ENCODE measurements around the gene FAM120AOS.

FAM120AOS gene

GRCh38 chr9:93435386-93435785 is 18.0 kb downstream of the FAM120AOS start:
- no peak overlapping the region for H3K27ac ChIP-seq (ENCODE audit: low read length)
- H3K9me3 ChIP-seq (ENCODE audit: control insufficient read depth, low read depth, low read length): no peaks in the 10 kb centered on the region
- H3K4me1 ChIP-seq (ENCODE audit: control insufficient read depth, low read depth, low read length): no peaks in the 10 kb centered on the region
- no peaks in the 10 kb centered on the region for H3K36me3 ChIP-seq (ENCODE audit: control insufficient read depth, low read depth, low read length)
- H3K4me3 ChIP-seq (ENCODE audit: low read length): no peak overlapping the region
- H3K27me3 ChIP-seq (ENCODE audit: control insufficient read depth, insufficient read depth, low read length): no peaks in the 10 kb centered on the region
- no peak overlapping the region for H3K9ac ChIP-seq (ENCODE audit: low read length)

DNA sequence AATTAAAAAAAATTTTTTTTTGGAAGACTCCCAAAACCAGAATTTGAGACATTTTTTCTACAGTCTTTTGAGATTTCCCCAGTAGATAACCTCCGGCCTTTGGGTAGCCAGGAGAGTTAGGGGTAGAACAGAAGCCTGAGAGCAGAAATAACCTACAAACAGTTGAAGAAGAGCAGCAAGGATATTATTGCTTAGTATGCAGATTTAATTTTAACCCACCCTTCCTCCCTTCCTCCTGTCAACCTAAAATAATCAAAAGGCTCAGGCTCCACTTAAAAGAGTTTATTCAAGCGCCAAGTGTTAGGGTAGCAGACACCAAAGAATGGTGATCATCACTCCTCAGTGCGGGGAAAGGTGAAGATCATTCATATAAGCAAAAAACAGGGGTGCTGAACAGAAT is 19.3 kb downstream of the FAM120AOS start:
- Histone ChIP-seq H3K27me3 (ENCODE audit: control insufficient read depth, insufficient read depth, low read length) (no peaks in the 10 kb centered on the region), H3K4me1 (ENCODE audit: control insufficient read depth, low read depth, low read length) (no peaks in the 10 kb centered on the region), H3K9me3 (ENCODE audit: control insufficient read depth, low read depth, low read length) (no peaks in the 10 kb centered on the region), H3K4me3 (ENCODE audit: low read length) (no peak overlapping the region), H3K9ac (ENCODE audit: low read length) (no peak overlapping the region), H3K36me3 (ENCODE audit: control insufficient read depth, low read depth, low read length) (no peaks in the 10 kb centered on the region), H3K27ac (ENCODE audit: low read length) (no peak overlapping the region)

DNA sequence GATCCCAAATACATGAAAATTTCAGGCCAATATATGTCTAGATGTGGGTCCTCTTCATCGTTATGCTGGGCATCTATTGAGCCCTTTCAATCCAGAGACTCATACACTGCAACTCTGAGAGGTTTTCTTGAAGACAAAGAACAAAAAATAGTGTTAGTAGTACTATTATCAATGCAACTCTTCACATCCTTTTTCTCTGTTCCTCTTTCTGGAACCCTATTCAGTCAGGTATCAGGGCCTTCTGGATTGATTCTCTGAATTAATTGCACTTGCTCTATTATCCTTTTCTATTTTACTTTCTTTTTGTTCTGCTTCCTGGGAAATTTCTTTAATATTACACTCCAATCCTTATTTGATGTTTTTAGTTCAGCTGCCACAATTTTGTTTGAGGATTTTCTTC is 20.4 kb downstream of the FAM120AOS start:
- no peaks in the 10 kb centered on the region for H3K4me1 ChIP-seq (ENCODE audit: control insufficient read depth, low read depth, low read length)
- no peaks in the 10 kb centered on the region for H3K36me3 ChIP-seq (ENCODE audit: control insufficient read depth, low read depth, low read length)
- no peak overlapping the region for H3K9ac ChIP-seq (ENCODE audit: low read length)
- no peaks in the 10 kb centered on the region for H3K9me3 ChIP-seq (ENCODE audit: control insufficient read depth, low read depth, low read length)
- no peak overlapping the region for H3K4me3 ChIP-seq (ENCODE audit: low read length)
- H3K27ac ChIP-seq (ENCODE audit: low read length): no peak overlapping the region
- no peaks in the 10 kb centered on the region for H3K27me3 ChIP-seq (ENCODE audit: control insufficient read depth, insufficient read depth, low read length)

GRCh38 chr9:93431539-93432105 is 21.8 kb downstream of the FAM120AOS start:
- H3K27ac ChIP-seq (ENCODE audit: low read length): no peak overlapping the region
- H3K4me3 ChIP-seq (ENCODE audit: low read length): no peak overlapping the region

DNA sequence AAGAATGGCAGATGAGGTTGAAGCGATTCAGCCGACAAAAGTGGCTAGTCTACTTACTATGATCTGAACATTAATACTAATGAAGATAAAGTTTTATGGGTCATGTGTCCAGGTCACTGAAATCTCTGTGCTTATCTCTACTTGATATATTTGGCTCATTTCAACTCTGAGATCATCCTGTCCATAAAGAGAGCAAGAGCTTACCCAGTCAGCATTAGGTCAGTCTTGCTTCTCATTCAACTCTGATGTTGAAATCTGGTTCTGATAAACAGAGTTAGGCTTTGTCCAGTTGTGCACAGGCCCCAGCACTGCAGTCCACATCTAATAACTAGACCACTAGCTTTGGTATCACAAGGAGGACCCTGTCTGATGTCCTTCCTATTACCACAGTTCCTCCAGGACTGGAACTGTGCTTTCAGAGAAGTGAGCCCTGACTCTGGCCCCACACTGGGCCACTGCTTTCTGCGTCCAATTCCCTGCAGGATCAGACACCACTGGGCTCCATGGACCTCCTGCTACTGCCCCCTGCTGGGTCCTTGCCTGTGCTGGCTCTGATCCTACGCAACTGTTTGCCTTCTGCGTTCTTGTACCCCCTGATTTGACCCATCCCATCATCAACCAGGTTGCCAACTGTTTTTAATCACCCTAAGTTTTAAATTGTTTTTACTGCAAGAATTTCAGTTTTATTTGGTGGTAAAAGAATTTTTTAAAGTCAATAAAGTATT is 25.6 kb downstream of the FAM120AOS start:
- Histone ChIP-seq H3K27ac (ENCODE audit: low read length) (no peak overlapping the region), H3K4me1 (ENCODE audit: control insufficient read depth, low read depth, low read length) (no peaks in the 10 kb centered on the region), H3K36me3 (ENCODE audit: control insufficient read depth, low read depth, low read length) (no peaks in the 10 kb centered on the region), H3K4me3 (ENCODE audit: low read length) (no peak overlapping the region), H3K27me3 (ENCODE audit: control insufficient read depth, insufficient read depth, low read length) (no peaks in the 10 kb centered on the region), H3K9me3 (ENCODE audit: control insufficient read depth, low read depth, low read length) (no peaks in the 10 kb centered on the region), H3K9ac (ENCODE audit: low read length) (no peak overlapping the region)

More at GRCh38 chr9:93431539-93432105, 21.8 kb downstream of the FAM120AOS start:
- H3K4me1 ChIP-seq (ENCODE audit: control insufficient read depth, low read depth, low read length): no peaks in the 10 kb centered on the region
- H3K27me3 ChIP-seq (ENCODE audit: control insufficient read depth, insufficient read depth, low read length): no peaks in the 10 kb centered on the region
- H3K9me3 ChIP-seq (ENCODE audit: control insufficient read depth, low read depth, low read length): no peaks in the 10 kb centered on the region
- H3K9ac ChIP-seq (ENCODE audit: low read length): no peak overlapping the region
- no peaks in the 10 kb centered on the region for H3K36me3 ChIP-seq (ENCODE audit: control insufficient read depth, low read depth, low read length)

DNA sequence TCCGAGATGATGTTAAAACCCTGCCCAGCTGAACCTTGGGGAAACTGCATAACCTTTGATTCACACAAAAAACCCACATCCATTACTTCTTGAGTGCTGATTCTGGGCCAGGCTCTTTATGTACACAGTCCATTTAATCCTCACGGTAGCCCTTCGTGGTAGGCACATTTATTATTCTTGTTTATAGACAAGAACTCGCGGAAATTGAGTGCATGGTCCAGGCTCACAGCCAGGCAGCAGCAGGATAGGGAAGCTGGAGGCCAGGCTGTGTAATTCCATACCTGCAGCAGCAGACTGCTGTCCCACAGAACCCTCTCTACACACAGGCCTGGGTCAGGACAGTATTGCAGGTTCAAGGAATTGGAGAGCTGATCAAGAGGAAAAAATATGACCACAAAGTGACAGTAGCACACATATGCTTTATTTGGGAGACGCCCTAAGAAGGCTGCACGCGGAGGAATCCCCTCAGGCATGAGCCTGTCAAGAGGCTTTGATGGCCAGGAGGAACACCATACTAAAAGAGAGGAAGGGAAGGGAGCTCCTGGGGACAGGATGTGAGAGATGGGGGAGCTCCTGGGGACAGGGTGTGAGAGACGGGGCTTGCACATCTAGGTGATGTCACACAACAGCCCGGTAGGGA is 30.3 kb downstream of the FAM120AOS start:
- Histone ChIP-seq H3K4me3 (ENCODE audit: low read length) (no peak overlapping the region), H3K36me3 (ENCODE audit: control insufficient read depth, low read depth, low read length) (no peaks in the 10 kb centered on the region), H3K9me3 (ENCODE audit: control insufficient read depth, low read depth, low read length) (no peaks in the 10 kb centered on the region), H3K4me1 (ENCODE audit: control insufficient read depth, low read depth, low read length) (no peaks in the 10 kb centered on the region), H3K27me3 (ENCODE audit: control insufficient read depth, insufficient read depth, low read length) (no peaks in the 10 kb centered on the region), H3K9ac (ENCODE audit: low read length) (no peak overlapping the region), H3K27ac (ENCODE audit: low read length) (no peak overlapping the region)

DNA sequence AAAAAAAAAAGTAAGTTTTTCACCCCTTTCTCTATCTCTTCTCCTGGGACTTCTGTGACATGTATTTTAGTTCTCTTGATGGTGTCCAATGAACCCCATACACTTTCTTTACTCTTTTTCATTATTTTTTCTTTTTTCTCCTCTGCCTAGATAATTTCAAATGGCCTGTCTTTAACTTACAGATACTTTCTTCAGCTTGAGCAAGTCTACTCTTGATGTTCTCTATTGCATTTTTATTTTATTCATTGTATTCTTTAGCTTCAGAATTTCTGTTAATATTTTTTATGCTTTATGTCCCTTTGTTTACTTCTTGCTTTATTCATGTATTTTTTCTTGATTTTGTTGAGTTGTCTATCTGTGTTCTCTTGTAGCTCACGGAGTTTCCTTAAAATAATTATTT is 34.4 kb downstream of the FAM120AOS start:
- no peak overlapping the region for H3K27ac ChIP-seq (ENCODE audit: low read length)
- H3K4me3 ChIP-seq (ENCODE audit: low read length): no peak overlapping the region

GRCh38 chr9:93417538-93417937 is 35.8 kb downstream of the FAM120AOS start:
- Histone ChIP-seq H3K4me3 (ENCODE audit: low read length) (no peak overlapping the region), H3K36me3 (ENCODE audit: control insufficient read depth, low read depth, low read length) (no peaks in the 10 kb centered on the region), H3K9ac (ENCODE audit: low read length) (no peak overlapping the region), H3K27ac (ENCODE audit: low read length) (no peak overlapping the region), H3K9me3 (ENCODE audit: control insufficient read depth, low read depth, low read length) (no peaks in the 10 kb centered on the region), H3K27me3 (ENCODE audit: control insufficient read depth, insufficient read depth, low read length) (no peaks in the 10 kb centered on the region), H3K4me1 (ENCODE audit: control insufficient read depth, low read depth, low read length) (no peaks in the 10 kb centered on the region)

More for the DNA sequence above, 34.4 kb downstream of the FAM120AOS start:
- Histone ChIP-seq H3K36me3 (ENCODE audit: control insufficient read depth, low read depth, low read length) (no peaks in the 10 kb centered on the region), H3K4me1 (ENCODE audit: control insufficient read depth, low read depth, low read length) (no peaks in the 10 kb centered on the region), H3K9me3 (ENCODE audit: control insufficient read depth, low read depth, low read length) (no peaks in the 10 kb centered on the region), H3K27me3 (ENCODE audit: control insufficient read depth, insufficient read depth, low read length) (no peaks in the 10 kb centered on the region), H3K9ac (ENCODE audit: low read length) (no peak overlapping the region)

- Histone ChIP-seq H3K27me3 (ENCODE audit: control insufficient read depth, insufficient read depth, low read length) (no peaks in the 10 kb centered on the region), H3K9me3 (ENCODE audit: control insufficient read depth, low read depth, low read length) (no peaks in the 10 kb centered on the region), H3K36me3 (ENCODE audit: control insufficient read depth, low read depth, low read length) (no peaks in the 10 kb centered on the region), H3K9ac (ENCODE audit: low read length) (no peak overlapping the region), H3K4me1 (ENCODE audit: control insufficient read depth, low read depth, low read length) (no peaks in the 10 kb centered on the region), H3K27ac (ENCODE audit: low read length) (no peak overlapping the region), H3K4me3 (ENCODE audit: low read length) (no peak overlapping the region)
Measured at GRCh38 chr9:93416530-93417235, 36.7 kb downstream of the FAM120AOS start.

DNA sequence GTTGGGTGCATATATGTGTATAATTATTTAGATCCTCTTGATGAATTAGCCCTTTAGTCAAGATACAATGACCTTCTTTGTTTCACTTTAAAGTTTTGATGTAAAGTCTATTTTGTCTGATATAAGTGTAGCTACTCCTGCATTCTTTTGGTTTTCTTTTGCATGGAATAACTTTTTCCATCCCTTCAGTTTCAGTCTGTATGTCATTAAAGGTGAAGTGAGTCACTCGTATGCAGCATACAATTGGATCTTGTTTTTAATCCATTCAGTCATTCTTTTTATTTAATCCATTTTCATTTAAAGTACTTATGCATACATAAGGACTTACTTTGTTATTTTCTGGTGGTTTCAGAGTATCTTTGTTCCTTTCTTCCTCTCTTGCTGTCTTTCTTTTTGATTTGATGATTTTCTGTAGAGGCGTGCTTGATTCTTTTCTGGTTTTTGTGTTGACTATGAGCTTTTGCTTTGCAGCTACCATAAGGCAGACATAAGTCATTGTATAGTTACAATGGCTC is 38.1 kb downstream of the FAM120AOS start:
- Histone ChIP-seq H3K27me3 (ENCODE audit: control insufficient read depth, insufficient read depth, low read length) (no peaks in the 10 kb centered on the region), H3K9ac (ENCODE audit: low read length) (no peak overlapping the region), H3K27ac (ENCODE audit: low read length) (no peak overlapping the region), H3K36me3 (ENCODE audit: control insufficient read depth, low read depth, low read length) (no peaks in the 10 kb centered on the region), H3K4me1 (ENCODE audit: control insufficient read depth, low read depth, low read length) (no peaks in the 10 kb centered on the region), H3K9me3 (ENCODE audit: control insufficient read depth, low read depth, low read length) (no peaks in the 10 kb centered on the region), H3K4me3 (ENCODE audit: low read length) (no peak overlapping the region)

- no peak overlapping the region for H3K27ac ChIP-seq (ENCODE audit: low read length)
- H3K4me3 ChIP-seq (ENCODE audit: low read length): no peak overlapping the region
- H3K9ac ChIP-seq (ENCODE audit: low read length): no peak overlapping the region
- no peaks in the 10 kb centered on the region for H3K9me3 ChIP-seq (ENCODE audit: control insufficient read depth, low read depth, low read length)
- no peaks in the 10 kb centered on the region for H3K36me3 ChIP-seq (ENCODE audit: control insufficient read depth, low read depth, low read length)
- H3K4me1 ChIP-seq (ENCODE audit: control insufficient read depth, low read depth, low read length): no peaks in the 10 kb centered on the region
- H3K27me3 ChIP-seq (ENCODE audit: control insufficient read depth, insufficient read depth, low read length): no peaks in the 10 kb centered on the region
Measured at GRCh38 chr9:93413530-93413929, 39.9 kb downstream of the FAM120AOS start.

All from iPS-18a (cell line).